Mesodermal cell (in vitro differentiated cells): ENCODE measurements around the gene CCDC102A.

ENCODE experiments used
- H3K27ac ChIP-seq: 2 replicates; pipeline ENCODE4 v1.7.0; 2013; ENCODE audit warnings: mild to moderate bottlenecking, low read depth, low read length, moderate library complexity; ENCODE audit not compliant: severe bottlenecking
- H3K36me3 ChIP-seq: 2 replicates; pipeline ENCODE4 v1.7.1; 2013; ENCODE audit warnings: mild to moderate bottlenecking, low read length, moderate library complexity; ENCODE audit not compliant: control insufficient read depth, insufficient read depth
- H3K4me1 ChIP-seq: one replicate; pipeline ENCODE4 v1.7.1; 2013; ENCODE audit warnings: mild to moderate bottlenecking, low read length; ENCODE audit not compliant: insufficient read depth, control insufficient read depth, poor library complexity, severe bottlenecking
- H3K4me3 ChIP-seq: 2 replicates; pipeline ENCODE4 v1.7.0; 2013; ENCODE audit warnings: low read length, control low read depth, mild to moderate bottlenecking; ENCODE audit not compliant: insufficient read depth, poor library complexity, severe bottlenecking; ENCODE audit errors: extremely low read depth
- H3K9me3 ChIP-seq: 2 replicates; pipeline ENCODE4 v1.7.1; 2013; ENCODE audit warnings: mild to moderate bottlenecking, low read length, moderate library complexity; ENCODE audit not compliant: control insufficient read depth
- WGBS, 2 experiments: methylation state at CpG; one replicate each; pipeline ENCODE4 v1.1.5; 2013; ENCODE audit warnings: missing lambda C conversion rate in 2 of 2; ENCODE audit not compliant: insufficient coverage in 2 of 2; 5-methylcytosine and 5-hydroxymethylcytosine counted together

CCDC102A gene

DNA sequence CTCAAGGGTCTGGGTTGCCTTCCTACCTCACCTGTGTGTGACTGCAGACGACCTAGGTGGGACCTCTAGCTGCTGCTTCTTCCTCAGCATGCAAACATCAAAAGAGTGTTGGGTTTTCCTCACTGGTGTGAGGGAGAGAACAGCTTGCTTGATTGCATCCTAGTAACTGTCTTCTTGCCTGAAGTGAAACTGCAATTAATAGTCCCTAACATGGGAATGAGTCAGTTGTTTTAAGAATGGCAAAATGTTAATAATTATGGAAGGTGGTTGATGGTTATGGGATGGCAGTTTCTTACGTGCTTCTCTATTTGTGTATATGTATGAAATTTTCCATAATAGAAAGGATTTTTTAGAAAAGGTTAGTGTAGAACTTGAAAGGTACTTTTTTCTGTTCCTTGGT is 68.0 kb downstream of the CCDC102A start:
- peaks cover 95% of the 10 kb centered on the region for H3K36me3 ChIP-seq
- H3K27ac ChIP-seq, result no peak overlapping the region
- H3K4me1 ChIP-seq, result peaks cover 16% of the 10 kb centered on the region
- H3K4me3 ChIP-seq, result no peak overlapping the region
- WGBS, 2 experiments, result 83 to 100% methylated on average over 1 to 2 of the region's 2 CpGs
- H3K9me3 ChIP-seq, result no peaks in the 10 kb centered on the region

DNA sequence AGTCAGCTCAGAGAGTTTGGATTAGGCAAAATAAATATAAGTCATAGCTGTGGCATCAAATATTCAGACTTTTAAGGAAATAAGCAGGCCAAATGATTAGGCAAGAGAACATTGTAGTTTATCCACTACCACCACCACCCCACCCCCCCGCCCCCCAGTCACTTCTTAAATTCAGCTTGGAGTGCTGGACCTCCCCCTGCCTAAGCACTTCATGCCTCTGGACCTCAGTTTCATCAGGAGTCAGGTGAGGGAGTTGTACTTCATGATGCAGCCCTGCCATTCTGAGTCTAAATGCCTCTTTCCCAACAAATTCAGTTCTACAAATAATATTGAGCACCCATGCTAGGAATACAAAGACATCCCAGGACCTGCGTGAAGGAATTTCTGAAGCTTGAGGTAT is 71.8 kb downstream of the CCDC102A start:
- Histone ChIP-seq H3K27ac (no peak overlapping the region), H3K4me3 (no peak overlapping the region), H3K9me3 (no peaks in the 10 kb centered on the region), H3K36me3 (peaks cover 73% of the 10 kb centered on the region), H3K4me1 (peaks cover 14% of the 10 kb centered on the region)
- WGBS, 2 experiments, result no CpG with 5 or more reads among the region's 2 CpGs

DNA sequence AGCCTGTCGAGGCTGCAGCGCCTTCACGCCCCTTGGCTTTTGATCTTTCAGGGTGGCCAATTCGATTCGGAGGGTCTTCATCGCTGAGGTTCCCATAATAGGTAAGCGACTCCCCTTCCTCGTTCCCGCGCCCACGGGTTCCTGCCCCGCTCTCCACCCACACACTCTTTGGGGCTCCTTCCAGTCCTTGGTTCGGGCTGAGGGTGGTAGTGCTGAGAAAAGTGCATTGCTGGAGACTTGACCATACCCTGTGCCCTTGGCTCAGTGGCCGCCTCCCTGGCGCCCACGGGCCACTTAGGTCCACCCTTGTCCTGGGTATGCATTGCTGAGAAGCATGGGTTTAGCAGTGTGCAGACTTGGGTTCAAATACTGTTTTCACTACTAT is 73.4 kb downstream of the CCDC102A start:
- no peaks in the 10 kb centered on the region for H3K9me3 ChIP-seq
- peak overlapping the region; percentile 78 for H3K4me3 ChIP-seq
- 2% methylated on average over 12 to 15 of the region's 16 CpGs for WGBS, 2 experiments
- peak overlapping the region; percentile 23 for H3K27ac ChIP-seq
- peaks cover 14% of the 10 kb centered on the region for H3K4me1 ChIP-seq
- H3K36me3 ChIP-seq, result peaks cover 72% of the 10 kb centered on the region

DNA sequence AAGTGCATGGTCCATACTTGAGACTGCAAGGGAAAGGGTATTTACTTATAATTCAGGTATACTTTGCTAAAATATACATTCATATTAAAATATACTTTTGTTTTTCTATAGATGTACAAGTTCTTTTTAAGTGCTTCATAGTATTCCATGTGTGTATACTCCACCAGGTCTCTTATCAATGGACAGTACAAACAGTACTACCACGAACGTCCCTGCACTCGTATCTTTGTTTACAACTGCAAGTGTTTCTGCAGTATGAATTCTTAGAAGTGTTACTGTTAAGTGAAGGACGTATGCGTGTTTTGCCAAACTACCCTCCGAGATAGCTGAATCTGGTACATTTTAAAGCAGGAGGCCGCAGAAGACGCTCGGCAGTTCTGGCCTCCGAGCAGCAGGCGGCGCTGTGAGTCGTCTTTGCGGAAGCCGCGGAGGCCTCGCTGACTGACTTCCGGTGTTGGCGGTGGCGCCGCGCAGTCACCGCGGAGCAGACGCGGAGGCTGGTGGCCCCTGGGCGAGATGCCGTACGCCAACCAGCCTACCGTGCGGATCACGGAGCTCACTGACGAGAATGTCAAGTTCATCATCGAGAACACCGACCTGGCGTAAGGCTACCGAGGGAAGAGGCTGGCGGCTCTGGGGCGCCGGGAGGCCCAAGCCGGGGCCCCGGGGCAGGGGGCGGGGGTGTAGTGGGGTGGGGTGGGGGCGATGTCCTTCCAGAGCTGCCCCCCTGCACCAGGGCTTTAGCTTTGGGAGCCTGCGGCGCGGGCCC is 74.0 kb downstream of the CCDC102A start, which contains the start of gene POLR2C:
TSS of gene POLR2C (plus strand) at position 471 of the 769 bp plus-strand sequence. CDS start at position 517, 46 bp downstream.
- H3K36me3 ChIP-seq, result peaks cover 73% of the 10 kb centered on the region
- 5 to 6% methylated on average over 22 to 31 of the region's 47 CpGs for WGBS, 2 experiments
- peaks cover 14% of the 10 kb centered on the region for H3K4me1 ChIP-seq
- H3K9me3 ChIP-seq, result no peaks in the 10 kb centered on the region
- H3K27ac ChIP-seq, result peak within 1 kb of the TSS; percentile 23
- H3K4me3 ChIP-seq, result peak within 1 kb of the TSS; percentile 78
